DOHH2 (cell line): ENCODE results near the gene PSMD14.

Source experiments
- H3F3A ChIP-seq: fragments of 200-600 bp; sonication (generic), shearing (Covaris generic); 2 replicates; pipeline ENCODE4 v1.6.0; 2016; ENCODE audit warnings: antibody characterized with exemption, mild to moderate bottlenecking; ENCODE audit not compliant: control insufficient read depth, insufficient read depth
- H3K27ac ChIP-seq: fragments of 200-600 bp; sonication (generic); 2 replicates; pipeline ENCODE4 v1.5.1; 2014; ENCODE audit warnings: low read depth, mild to moderate bottlenecking, low read length, moderate library complexity
- H3K27me3 ChIP-seq: fragments of 200-600 bp; sonication (generic); 2 replicates; pipeline ENCODE4 v1.6.1; 2014; ENCODE audit warnings: mild to moderate bottlenecking, low read length, mixed read lengths; ENCODE audit not compliant: control insufficient read depth
- H3K36me3 ChIP-seq: fragments of 200-600 bp; sonication (generic); 2 replicates; pipeline ENCODE4 v1.6.1; 2014; ENCODE audit warnings: mild to moderate bottlenecking, low read length, moderate library complexity, mixed read lengths; ENCODE audit not compliant: control insufficient read depth
- H3K4me1 ChIP-seq: fragments of 200-600 bp; sonication (generic); 2 replicates; pipeline ENCODE4 v1.6.1; 2014; ENCODE audit warnings: mild to moderate bottlenecking, low read length, mixed read lengths; ENCODE audit not compliant: control insufficient read depth
- H3K4me2 ChIP-seq: fragments of 200-600 bp; sonication (generic); 2 replicates; pipeline ENCODE4 v1.6.0; 2014; ENCODE audit warnings: mild to moderate bottlenecking, low read length, moderate library complexity
- H3K4me3 ChIP-seq: fragments of 200-600 bp; sonication (generic); 2 replicates; pipeline ENCODE4 v1.5.1; 2014; ENCODE audit warnings: mild to moderate bottlenecking, low read length, mixed read lengths
- H3K79me2 ChIP-seq: fragments of 200-600 bp; sonication (generic); 2 replicates; pipeline ENCODE4 v1.6.1; 2014; ENCODE audit warnings: mild to moderate bottlenecking, low read length, mixed read lengths; ENCODE audit not compliant: control insufficient read depth
- H3K9me2 ChIP-seq: fragments of 200-600 bp; sonication (generic); replicated peaks from 2 replicates; pipeline ENCODE4 v1.6.1; 2014; ENCODE audit warnings: mild to moderate bottlenecking, low read length, mixed read lengths; ENCODE audit not compliant: control insufficient read depth
- H3K9me3 ChIP-seq: fragments of 200-600 bp; sonication (generic); 2 replicates; pipeline ENCODE4 v1.6.1; 2014; ENCODE audit warnings: antibody characterized with exemption, low read length, mixed read lengths; ENCODE audit not compliant: control insufficient read depth, insufficient read depth
- H4K20me1 ChIP-seq: fragments of 200-600 bp; sonication (generic); 2 replicates; pipeline ENCODE4 v1.6.0; 2014; ENCODE audit warnings: low read depth, mild to moderate bottlenecking, antibody characterized with exemption, low read length, moderate library complexity; ENCODE audit not compliant: control insufficient read depth, insufficient read depth
- EZH2phosphoT487 ChIP-seq: fragments of 200-600 bp; sonication (generic); IDR thresholded peaks from 2 replicates; pipeline ENCODE4 v1.6.1; 2017; ENCODE audit warnings: borderline replicate concordance, mild to moderate bottlenecking, antibody characterized with exemption, low read length, moderate library complexity, mixed read lengths
- TF ChIP-seq, protein P1 (sequence below): fragments of 200-600 bp; sonication (generic); IDR thresholded peaks from one replicate; pipeline ENCODE4 v1.5.1; 2014; ENCODE audit warnings: antibody characterized with exemption, mild to moderate bottlenecking, low read depth, low read length; ENCODE audit not compliant: poor library complexity, severe bottlenecking

PSMD14 gene

GRCh38 chr2:161307676-161308075 is 549 bp upstream of the PSMD14 start:
- Histone ChIP-seq H3F3A (no peaks in the 10 kb centered on the region), H3K9me2 (no peaks in the 10 kb centered on the region), H3K4me1 (peaks cover 25% of the 10 kb centered on the region), H4K20me1 (no peaks in the 10 kb centered on the region; the same call in 1 of the 2 replicates), H3K4me3 (peak overlapping the region; percentile 79), H3K27ac (peak overlapping the region; percentile 70), H3K79me2 (peaks cover 52% of the 10 kb centered on the region), H3K36me3 (peaks cover 21% of the 10 kb centered on the region), H3K27me3 (no peaks in the 10 kb centered on the region), H3K9me3 (peaks cover 11% of the 10 kb centered on the region; the same call in 1 of the 2 replicates), H3K4me2 (peak overlapping the region; percentile 91)
- no peak for TF ChIP-seq EZH2phosphoT487
- TF ChIP-seq, protein P1, sequence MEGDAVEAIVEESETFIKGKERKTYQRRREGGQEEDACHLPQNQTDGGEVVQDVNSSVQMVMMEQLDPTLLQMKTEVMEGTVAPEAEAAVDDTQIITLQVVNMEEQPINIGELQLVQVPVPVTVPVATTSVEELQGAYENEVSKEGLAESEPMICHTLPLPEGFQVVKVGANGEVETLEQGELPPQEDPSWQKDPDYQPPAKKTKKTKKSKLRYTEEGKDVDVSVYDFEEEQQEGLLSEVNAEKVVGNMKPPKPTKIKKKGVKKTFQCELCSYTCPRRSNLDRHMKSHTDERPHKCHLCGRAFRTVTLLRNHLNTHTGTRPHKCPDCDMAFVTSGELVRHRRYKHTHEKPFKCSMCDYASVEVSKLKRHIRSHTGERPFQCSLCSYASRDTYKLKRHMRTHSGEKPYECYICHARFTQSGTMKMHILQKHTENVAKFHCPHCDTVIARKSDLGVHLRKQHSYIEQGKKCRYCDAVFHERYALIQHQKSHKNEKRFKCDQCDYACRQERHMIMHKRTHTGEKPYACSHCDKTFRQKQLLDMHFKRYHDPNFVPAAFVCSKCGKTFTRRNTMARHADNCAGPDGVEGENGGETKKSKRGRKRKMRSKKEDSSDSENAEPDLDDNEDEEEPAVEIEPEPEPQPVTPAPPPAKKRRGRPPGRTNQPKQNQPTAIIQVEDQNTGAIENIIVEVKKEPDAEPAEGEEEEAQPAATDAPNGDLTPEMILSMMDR, result no peak

- H3K36me3 ChIP-seq, result peaks cover 49% of the 10 kb centered on the region
- no peaks in the 10 kb centered on the region for H3K9me2 ChIP-seq
- H3K27me3 ChIP-seq, result no peaks in the 10 kb centered on the region
- H3K4me2 ChIP-seq, result no peak overlapping the region
- no peak overlapping the region for H3K4me3 ChIP-seq
- peaks cover 93% of the 10 kb centered on the region for H3K79me2 ChIP-seq
- TF ChIP-seq EZH2phosphoT487, result no peak
- TF ChIP-seq, protein P1, result no peak
- no peak overlapping the region for H3K27ac ChIP-seq
- H3K9me3 ChIP-seq, result no peaks in the 10 kb centered on the region
- H3K4me1 ChIP-seq, result peaks cover 16% of the 10 kb centered on the region
- H4K20me1 ChIP-seq, result no peaks in the 10 kb centered on the region; the same call in 1 of the 2 replicates
- peaks cover 2% of the 10 kb centered on the region; the same call in 1 of the 2 replicates for H3F3A ChIP-seq
Observed at GRCh38 chr2:161312996-161313395, 4.8 kb downstream of the PSMD14 start.

DNA sequence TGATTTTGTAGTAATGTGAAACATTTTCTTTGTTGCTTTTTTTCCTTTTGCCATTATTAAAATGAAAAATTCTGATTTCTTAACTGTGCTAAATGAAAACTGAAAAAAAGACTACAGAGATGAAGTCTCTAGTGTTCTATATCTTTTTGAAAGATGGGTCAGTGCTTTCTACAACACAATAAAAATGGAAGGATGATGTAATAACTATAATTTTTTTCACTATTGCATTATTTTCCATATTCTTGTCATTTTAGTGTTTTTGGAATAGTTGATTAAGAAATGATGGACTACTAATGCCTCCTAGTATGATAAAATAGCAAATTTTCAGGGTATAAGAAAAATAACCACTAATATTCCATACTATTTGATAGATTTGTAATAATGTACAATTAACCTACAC is 7.2 kb downstream of the PSMD14 start:
- Histone ChIP-seq H3K79me2 (peaks cover 89% of the 10 kb centered on the region), H3K4me2 (no peak overlapping the region), H3K4me3 (no peak overlapping the region), H3K4me1 (peaks cover 6% of the 10 kb centered on the region), H3K9me2 (no peaks in the 10 kb centered on the region), H3K36me3 (peaks cover 60% of the 10 kb centered on the region), H3K27ac (no peak overlapping the region), H4K20me1 (no peaks in the 10 kb centered on the region), H3F3A (peaks cover 2% of the 10 kb centered on the region; the same call in 1 of the 2 replicates), H3K27me3 (no peaks in the 10 kb centered on the region), H3K9me3 (no peaks in the 10 kb centered on the region)
- TF ChIP-seq, protein P1, result no peak
- TF ChIP-seq EZH2phosphoT487, result no peak

- Histone ChIP-seq H3F3A (peaks cover 2% of the 10 kb centered on the region; the same call in 1 of the 2 replicates), H3K36me3 (peaks cover 64% of the 10 kb centered on the region), H3K9me2 (no peaks in the 10 kb centered on the region), H4K20me1 (no peaks in the 10 kb centered on the region), H3K4me1 (no peaks in the 10 kb centered on the region), H3K9me3 (no peaks in the 10 kb centered on the region), H3K4me2 (no peak overlapping the region), H3K79me2 (peaks cover 84% of the 10 kb centered on the region), H3K4me3 (no peak overlapping the region), H3K27me3 (no peaks in the 10 kb centered on the region), H3K27ac (no peak overlapping the region)
- TF ChIP-seq, protein P1, result no peak
- TF ChIP-seq EZH2phosphoT487, result no peak
Observed at GRCh38 chr2:161316701-161317100, 8.5 kb downstream of the PSMD14 start.
